NB4 (cell line): ENCODE data around the gene XXYLT1.

ENCODE experiments used
- DNase-seq: peaks from one replicate; pipeline ENCODE4 v3.0.0; 2010; ENCODE audit warnings: low read depth
- H3K4me3 ChIP-seq: one replicate; pipeline ENCODE4 v1.5.1; 2011; ENCODE audit warnings: mild to moderate bottlenecking, low read depth, low read length, moderate library complexity
- CTCF ChIP-seq: IDR thresholded peaks from one replicate; pipeline ENCODE4 v1.5.1; 2012; ENCODE audit warnings: low read depth, low read length
- MAX ChIP-seq: IDR thresholded peaks from 2 replicates; pipeline ENCODE4 v1.6.1; 2011; ENCODE audit warnings: low read depth, low read length
- MYC ChIP-seq: IDR thresholded peaks from 2 replicates; pipeline ENCODE4 v1.6.1; 2011; ENCODE audit warnings: low read depth, low read length
- POLR2A ChIP-seq: IDR thresholded peaks from 2 replicates; pipeline ENCODE4 v1.6.1; 2011; ENCODE audit warnings: mild to moderate bottlenecking; ENCODE audit not compliant: insufficient read length; ENCODE audit errors: extremely low read depth

Gene XXYLT1

GRCh38 chr3:195032106-195032759, 238.7 kb downstream of the XXYLT1 start:
- no peak overlapping the region for H3K4me3 ChIP-seq
- TF ChIP-seq MAX (no peak), MYC (no peak), CTCF (no peak), POLR2A (no peak)
- DNase-seq = no peak

GRCh38 chr3:195031574-195032003, 239.4 kb downstream of the XXYLT1 start:
- TF ChIP-seq POLR2A (no peak), MAX (no peak)
- H3K4me3 ChIP-seq = no peak overlapping the region
- no peak for DNase-seq

GRCh38 chr3:195030791-195031321, 240.1 kb downstream of the XXYLT1 start:
- no peak overlapping the region for H3K4me3 ChIP-seq
- DNase-seq = no peak
- TF ChIP-seq CTCF (no peak), POLR2A (no peak), MAX (no peak), MYC (no peak)

GRCh38 chr3:195028877-195029606, 241.9 kb downstream of the XXYLT1 start:
- TF ChIP-seq MYC (no peak), MAX (no peak), CTCF (no peak), POLR2A (no peak)
- no peak for DNase-seq

GRCh38 chr3:195025884-195026200, 245.1 kb downstream of the XXYLT1 start:
- no peak for TF ChIP-seq CTCF
- no peak for TF ChIP-seq MYC
- DNase-seq = no peak
- H3K4me3 ChIP-seq = no peak overlapping the region

More at GRCh38 chr3:195028877-195029606, 241.9 kb downstream of the XXYLT1 start:
- no peak overlapping the region for H3K4me3 ChIP-seq

GRCh38 chr3:195025056-195025883, 245.7 kb downstream of the XXYLT1 start:
- no peak for DNase-seq
- TF ChIP-seq MYC (no peak), CTCF (no peak), POLR2A (no peak), MAX (no peak)
- no peak overlapping the region for H3K4me3 ChIP-seq
